Astrocyte (in vitro differentiated cells and primary cell): ENCODE measurements around the gene TMEM45A. TPM values are rescaled to one million over a fixed set of nuclear protein-coding genes. Genes with fewer than 3 reads are reported as not detected.

Source experiments
- DNase-seq: peaks from one replicate; pipeline ENCODE4 v3.0.0-alpha.2; 2010; ENCODE audit warnings: low read depth
- FAIRE-seq: peaks from 2 replicates; lab custom pipeline; 2011; peaks lifted over from hg19 to GRCh38; lab: Jason Lieb, UNC
- H2AFZ ChIP-seq: 2 replicates; pipeline ENCODE4 v1.6.0; 2012; ENCODE audit warnings: low read depth, low read length, inconsistent platforms
- H3K27ac ChIP-seq: 2 replicates; pipeline ENCODE4 v1.5.1; 2011; ENCODE audit warnings: low read depth, low read length, inconsistent platforms
- H3K27me3 ChIP-seq: 2 replicates; pipeline ENCODE4 v1.6.0; 2011; ENCODE audit warnings: low read length, inconsistent platforms; ENCODE audit not compliant: insufficient read depth
- H3K36me3 ChIP-seq: 2 replicates; pipeline ENCODE4 v1.5.1; 2011; ENCODE audit warnings: low read length, inconsistent platforms; ENCODE audit not compliant: insufficient read depth
- H3K4me1 ChIP-seq: 2 replicates; pipeline ENCODE4 v1.5.1; 2011; ENCODE audit warnings: low read length, inconsistent platforms; ENCODE audit not compliant: insufficient read depth
- H3K4me2 ChIP-seq: 2 replicates; pipeline ENCODE4 v1.6.0; 2012; ENCODE audit warnings: low read length, inconsistent platforms
- H3K4me3 ChIP-seq: 2 replicates; pipeline ENCODE4 v1.5.1; 2011; ENCODE audit warnings: low read depth, mild to moderate bottlenecking, low read length, inconsistent platforms; ENCODE audit not compliant: insufficient read depth
- H3K79me2 ChIP-seq: 2 replicates; pipeline ENCODE4 v1.6.0; 2012; ENCODE audit warnings: mild to moderate bottlenecking, low read length, inconsistent platforms; ENCODE audit not compliant: insufficient read depth
- H3K9ac ChIP-seq: 2 replicates; pipeline ENCODE4 v1.6.0; 2012; ENCODE audit warnings: mild to moderate bottlenecking, low read length, inconsistent platforms
- H3K9me3 ChIP-seq: 2 replicates; pipeline ENCODE4 v1.5.1; 2012; ENCODE audit warnings: low read depth, mild to moderate bottlenecking, low read length, inconsistent platforms; ENCODE audit not compliant: insufficient read depth
- H4K20me1 ChIP-seq: 2 replicates; pipeline ENCODE4 v1.6.0; 2012; ENCODE audit warnings: low read length, inconsistent platforms; ENCODE audit not compliant: insufficient read depth
- H3K27ac Mint-ChIP-seq: one replicate; pipeline ENCODE4 v1.8.0; 2021; ENCODE audit warnings: mild to moderate bottlenecking, mixed read lengths; ENCODE audit not compliant: unreplicated experiment
- H3K27me3 Mint-ChIP-seq: one replicate; pipeline ENCODE4 v1.8.0; 2021; ENCODE audit warnings: low read depth, mixed read lengths; ENCODE audit not compliant: unreplicated experiment
- H3K36me3 Mint-ChIP-seq: one replicate; pipeline ENCODE4 v1.8.0; 2021; ENCODE audit warnings: low read depth, mixed read lengths; ENCODE audit not compliant: unreplicated experiment
- H3K4me1 Mint-ChIP-seq: one replicate; pipeline ENCODE4 v1.8.0; 2021; ENCODE audit warnings: low read depth, mixed read lengths; ENCODE audit not compliant: unreplicated experiment
- H3K4me3 Mint-ChIP-seq: one replicate; pipeline ENCODE4 v1.8.0; 2021; ENCODE audit warnings: mild to moderate bottlenecking, moderate library complexity, mixed read lengths; ENCODE audit not compliant: unreplicated experiment
- H3K9me3 Mint-ChIP-seq: one replicate; pipeline ENCODE4 v1.8.0; 2021; ENCODE audit warnings: mild to moderate bottlenecking, mixed read lengths; ENCODE audit not compliant: unreplicated experiment
- EZH2 ChIP-seq: IDR thresholded peaks from 2 replicates; pipeline ENCODE4 v1.6.1; 2012; ENCODE audit warnings: mild to moderate bottlenecking, low read length, inconsistent platforms; ENCODE audit not compliant: insufficient read depth
- total RNA-seq: library from RNA; stranded (reverse); gene quantifications from 2 replicates; pipeline ENCODE4 v1.2.1, GENCODE V29; 2021
- TF ChIP-seq, protein P1 (sequence below): IDR thresholded peaks from 2 replicates; pipeline ENCODE4 v1.5.1; 2011; ENCODE audit warnings: low read depth, mild to moderate bottlenecking, inconsistent platforms, low read length, moderate library complexity; ENCODE audit not compliant: insufficient read depth

TMEM45A gene
- total RNA-seq, 1 donor from 2014 or later: 35.5 TPM

DNA sequence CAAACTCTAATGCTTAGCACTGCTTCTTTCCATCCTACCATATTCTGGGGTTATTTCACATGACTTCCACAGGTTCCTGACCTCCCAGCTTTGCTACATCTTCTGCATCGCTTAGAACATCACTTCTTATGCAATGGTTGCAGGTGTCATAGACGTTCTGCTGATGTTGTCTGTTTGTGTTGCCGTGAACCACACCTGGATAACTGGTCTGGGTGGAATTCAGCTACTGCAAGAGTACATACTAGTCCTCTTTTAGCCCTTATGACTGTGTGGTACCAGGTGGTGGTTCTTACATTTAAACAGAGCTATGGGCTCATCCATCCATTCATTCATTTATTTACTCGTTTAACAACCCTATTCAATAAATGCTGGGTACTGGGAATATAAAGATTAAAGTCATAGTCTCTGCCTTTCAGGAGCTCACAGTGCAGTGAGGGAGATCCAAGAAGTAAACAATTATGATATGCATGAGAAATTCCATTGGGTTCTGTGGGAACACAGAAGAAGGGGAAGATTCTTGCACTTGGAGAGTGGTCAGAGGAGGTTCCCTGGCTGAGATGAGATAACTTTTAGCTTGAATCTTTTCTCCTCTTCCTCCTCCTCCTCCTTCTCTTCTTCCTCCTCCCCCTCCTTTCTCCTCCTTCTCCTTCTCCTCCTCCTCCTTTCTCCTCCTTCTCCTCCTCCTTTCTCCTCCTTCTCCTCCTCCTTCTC, 30.8 kb downstream of the TMEM45A start:
- Mint-ChIP-seq H3K27me3 (no peaks in the 10 kb centered on the region), H3K4me1 (peaks cover 24% of the 10 kb centered on the region), H3K27ac (no peak overlapping the region), H3K9me3 (no peaks in the 10 kb centered on the region), H3K4me3 (no peak overlapping the region), H3K36me3 (peaks cover 28% of the 10 kb centered on the region)
- Histone ChIP-seq H3K4me2 (no peak overlapping the region), H3K27ac (no peak overlapping the region), H3K4me3 (no peak overlapping the region), H2AFZ (no peak overlapping the region), H4K20me1 (no peaks in the 10 kb centered on the region), H3K9ac (no peak overlapping the region), H3K36me3 (no peaks in the 10 kb centered on the region), H3K9me3 (no peaks in the 10 kb centered on the region), H3K27me3 (no peaks in the 10 kb centered on the region), H3K79me2 (no peaks in the 10 kb centered on the region), H3K4me1 (peaks cover 9% of the 10 kb centered on the region)
- FAIRE-seq: no peak
- no peak for DNase-seq
- no peak for TF ChIP-seq EZH2
- TF ChIP-seq, protein P1, sequence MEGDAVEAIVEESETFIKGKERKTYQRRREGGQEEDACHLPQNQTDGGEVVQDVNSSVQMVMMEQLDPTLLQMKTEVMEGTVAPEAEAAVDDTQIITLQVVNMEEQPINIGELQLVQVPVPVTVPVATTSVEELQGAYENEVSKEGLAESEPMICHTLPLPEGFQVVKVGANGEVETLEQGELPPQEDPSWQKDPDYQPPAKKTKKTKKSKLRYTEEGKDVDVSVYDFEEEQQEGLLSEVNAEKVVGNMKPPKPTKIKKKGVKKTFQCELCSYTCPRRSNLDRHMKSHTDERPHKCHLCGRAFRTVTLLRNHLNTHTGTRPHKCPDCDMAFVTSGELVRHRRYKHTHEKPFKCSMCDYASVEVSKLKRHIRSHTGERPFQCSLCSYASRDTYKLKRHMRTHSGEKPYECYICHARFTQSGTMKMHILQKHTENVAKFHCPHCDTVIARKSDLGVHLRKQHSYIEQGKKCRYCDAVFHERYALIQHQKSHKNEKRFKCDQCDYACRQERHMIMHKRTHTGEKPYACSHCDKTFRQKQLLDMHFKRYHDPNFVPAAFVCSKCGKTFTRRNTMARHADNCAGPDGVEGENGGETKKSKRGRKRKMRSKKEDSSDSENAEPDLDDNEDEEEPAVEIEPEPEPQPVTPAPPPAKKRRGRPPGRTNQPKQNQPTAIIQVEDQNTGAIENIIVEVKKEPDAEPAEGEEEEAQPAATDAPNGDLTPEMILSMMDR: no peak

DNA sequence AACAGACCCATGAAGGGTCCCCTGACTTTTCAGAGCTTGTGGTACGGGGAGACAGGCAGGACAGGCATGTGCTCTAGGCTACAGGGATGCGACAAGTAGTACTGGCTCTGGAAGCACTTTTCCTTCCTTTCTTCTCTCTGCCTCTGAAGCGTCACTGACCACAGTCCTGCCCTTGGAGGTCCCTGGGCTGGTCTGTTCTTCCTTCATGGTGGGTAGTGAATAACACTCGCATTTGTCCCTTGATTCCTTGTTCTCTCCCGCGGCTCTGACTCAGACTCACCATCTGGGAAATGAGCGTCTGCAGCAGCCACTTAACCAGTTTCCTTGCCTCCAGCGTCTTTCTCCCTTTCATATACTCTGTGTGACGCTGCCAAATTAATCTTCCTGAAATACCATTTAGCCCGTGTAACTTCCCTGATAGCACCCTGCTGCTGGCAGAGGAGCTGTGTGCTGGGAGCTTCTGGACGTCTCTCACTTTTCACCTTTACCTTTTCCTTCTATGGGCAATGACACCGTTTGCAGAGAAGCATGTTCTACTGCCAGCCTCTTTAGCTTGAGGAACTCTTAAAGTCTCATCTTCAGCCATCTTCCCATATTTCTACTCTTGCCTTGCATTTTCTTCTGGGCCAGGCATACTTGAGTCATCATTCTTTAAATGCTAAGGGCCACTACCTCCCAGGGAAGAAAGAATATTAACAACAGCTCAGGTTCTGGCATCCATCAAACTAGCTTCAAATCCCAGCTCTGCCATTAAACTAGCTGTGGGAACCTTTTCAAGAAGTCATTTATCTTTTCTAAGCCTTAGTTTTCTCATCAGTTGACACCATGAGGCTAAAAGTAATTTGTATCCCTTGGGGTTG, 33.6 kb downstream of the TMEM45A start:
- no peaks in the 10 kb centered on the region for H3K9me3 ChIP-seq
- Mint-ChIP-seq H3K27ac (peak overlapping the region; percentile 75), H3K4me3 (no peak overlapping the region), H3K27me3 (no peaks in the 10 kb centered on the region), H3K4me1 (peaks cover 15% of the 10 kb centered on the region), H3K36me3 (peaks cover 23% of the 10 kb centered on the region), H3K9me3 (no peaks in the 10 kb centered on the region)
- peak overlapping the region; percentile 94 for H3K27ac ChIP-seq
- peak; percentile 87 for FAIRE-seq
- no peaks in the 10 kb centered on the region for H4K20me1 ChIP-seq
- peak overlapping the region; percentile 61 for H2AFZ ChIP-seq
- peak overlapping the region; percentile 75 for H3K9ac ChIP-seq
- H3K4me2 ChIP-seq: peak overlapping the region; percentile 77
- TF ChIP-seq, protein P1: no peak
- TF ChIP-seq EZH2: no peak
- H3K4me1 ChIP-seq: peaks cover 9% of the 10 kb centered on the region
- peak; percentile 98 for DNase-seq
- H3K79me2 ChIP-seq: no peaks in the 10 kb centered on the region
- H3K27me3 ChIP-seq: no peaks in the 10 kb centered on the region
- peak overlapping the region; percentile 41 for H3K4me3 ChIP-seq
- no peaks in the 10 kb centered on the region for H3K36me3 ChIP-seq
